ENCODE measurements around the gene TMEM86B.

DNA sequence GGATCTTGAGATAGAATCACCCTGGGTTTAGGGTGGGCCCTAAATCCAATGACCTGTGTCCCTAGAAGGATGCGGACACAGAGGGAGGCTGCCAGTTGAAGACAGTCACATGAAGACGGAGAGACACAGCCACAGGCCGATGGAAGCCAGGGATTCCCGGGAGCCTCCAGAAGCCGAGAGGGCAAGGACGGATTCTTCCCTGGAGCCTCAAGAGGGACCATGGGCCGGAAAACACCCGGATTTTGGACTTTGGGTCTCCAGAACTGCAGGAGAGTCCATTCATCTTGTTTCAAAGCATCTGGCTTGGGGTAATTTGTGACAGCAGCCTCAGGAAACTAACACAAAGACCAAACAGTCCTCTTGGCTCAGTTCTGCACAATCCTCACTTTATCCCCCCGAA, 2.3 kb downstream of the TMEM86B start:
- TF ChIP-seq TAF1 (IDR thresholded peaks at IDR 0.05; ENCODE audit: borderline replicate concordance, low read depth, low read length) (no peak), POLR2AphosphoS5 (IDR thresholded peaks at IDR 0.05; ENCODE audit: low read depth, low read length) (no peak)

All from GM12892 (cell line).